Thoracic aorta (tissue), 2 donors: ENCODE measurements around the gene MED27. TPM values are rescaled to one million over a fixed set of nuclear protein-coding genes. Genes with fewer than 3 reads are reported as not detected.
"Not testable (repeated sequence)": the region's sequence is repeated elsewhere in the genome, so short reads cannot be mapped to it uniquely, and the experiment has no call there.

Experiments
- ATAC-seq: fragments of 150-250 bp; one replicate; pipeline ENCODE4 v1.8.0; 2017; ENCODE audit warnings: low read depth; ENCODE audit not compliant: insufficient number of reproducible peaks, low FRiP score
- DNase-seq: peaks from one replicate; pipeline ENCODE4 v3.0.0-alpha.2; 2020; ENCODE audit warnings: low spot score
- H3K27ac ChIP-seq, 2 donors: fragments of 200-600 bp; sonication (generic); 1 replicate in 1 of 2; 2 replicates in 1 of 2; pipeline ENCODE4 v1.5.1; 2016; ENCODE audit warnings: mild to moderate bottlenecking in 2 of 2, moderate library complexity in 2 of 2
- H3K27me3 ChIP-seq: fragments of 200-600 bp; sonication (generic); replicated peaks from 2 replicates; pipeline ENCODE4 v1.6.0; 2016; ENCODE audit warnings: mild to moderate bottlenecking; ENCODE audit not compliant: insufficient read depth
- H3K36me3 ChIP-seq: fragments of 200-600 bp; sonication (generic); one replicate; pipeline ENCODE4 v1.5.1; 2016
- H3K4me1 ChIP-seq, 2 donors: fragments of 200-600 bp; sonication (generic); 1 replicate in 1 of 2; 2 replicates in 1 of 2; pipeline versions ENCODE4 v1.5.1 to v1.6.0; 2016; ENCODE audit warnings: low read depth in 2 of 2, mild to moderate bottlenecking in 1 of 2; ENCODE audit not compliant: control insufficient read depth in 1 of 2
- H3K4me3 ChIP-seq: fragments of 200-600 bp; sonication (generic); 2 replicates; pipeline ENCODE4 v1.5.1; 2016; ENCODE audit warnings: mild to moderate bottlenecking
- H3K9me3 ChIP-seq: fragments of 200-600 bp; sonication (generic); 2 replicates; pipeline ENCODE4 v1.5.1; 2016
- CTCF ChIP-seq: fragments of 200-600 bp; sonication (generic); IDR thresholded peaks from one replicate; pipeline ENCODE4 v1.5.1; 2019; ENCODE audit warnings: antibody characterized with exemption
- total RNA-seq, 2 donors: library from RNA; depleted of rRNA; stranded (reverse); fragments of >200 nt; gene quantifications; one replicate each; pipeline versions ENCODE4 v1.1.0 to v1.2.3, GENCODE V29; 2016

MED27 gene
- total RNA-seq, 2 donors from 2014 or later: 19.3 to 26.5 TPM

DNA sequence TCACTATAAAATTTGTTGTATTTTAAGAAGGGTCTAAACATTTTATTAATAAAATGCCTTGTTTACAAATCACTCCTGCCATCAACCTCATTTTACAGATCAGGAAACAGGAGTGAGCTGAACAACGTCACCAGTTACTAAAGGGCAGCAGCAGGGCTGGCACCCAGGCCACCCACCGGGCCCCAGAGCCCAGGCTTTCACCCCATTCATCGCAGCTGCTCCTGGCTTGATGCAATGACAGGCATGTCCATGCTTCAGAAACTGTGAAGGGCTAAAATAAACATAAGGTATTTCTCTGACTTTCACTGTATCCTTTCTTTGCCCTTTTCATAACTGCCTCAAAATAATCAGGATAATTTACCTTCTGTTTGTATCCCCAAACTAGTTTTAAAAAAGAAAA lies 18.1 kb downstream of the MED27 start:
- Histone ChIP-seq H3K27me3 (no peaks in the 10 kb centered on the region), H3K4me1 (peaks cover 0 to 15% of the 10 kb centered on the region in 2 donors), H3K36me3 (no peaks in the 10 kb centered on the region), H3K4me3 (no peak overlapping the region), H3K9me3 (no peaks in the 10 kb centered on the region), H3K27ac (no peak overlapping the region)
- TF ChIP-seq CTCF: no peak
- ATAC-seq (no peak), DNase-seq (no peak)

GRCh38 chr9:132059361-132059760 lies 20.3 kb downstream of the MED27 start:
- Histone ChIP-seq H3K4me1 (peaks cover 0 to 4% of the 10 kb centered on the region in 2 donors), H3K27me3 (no peaks in the 10 kb centered on the region), H3K36me3 (no peaks in the 10 kb centered on the region), H3K4me3 (no peak overlapping the region), H3K27ac (no peak overlapping the region), H3K9me3 (no peaks in the 10 kb centered on the region)
- no peak for TF ChIP-seq CTCF
- DNase-seq: no peak
- ATAC-seq: no peak

DNA sequence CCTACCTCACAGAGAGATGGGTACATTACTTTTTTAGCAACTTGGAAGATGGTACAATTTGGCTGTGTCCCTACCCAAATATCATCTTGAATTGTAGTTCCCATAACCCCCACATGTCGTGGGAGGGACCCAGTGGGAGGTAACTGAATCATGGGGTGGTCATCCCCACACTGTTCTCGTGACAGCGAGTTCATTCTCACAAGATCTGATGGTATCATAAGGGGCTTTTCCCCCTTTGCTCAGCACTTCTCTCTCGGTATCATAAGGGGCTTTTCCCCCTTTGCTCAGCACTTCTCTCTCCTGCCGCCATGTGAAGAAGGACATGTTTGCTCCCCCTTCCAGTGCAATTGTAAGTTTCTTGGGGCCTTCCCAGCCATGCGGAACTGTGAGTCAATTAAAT lies 21.4 kb downstream of the MED27 start:
- H3K4me1 ChIP-seq, H3K4me3 ChIP-seq, ATAC-seq, H3K36me3 ChIP-seq, H3K27me3 ChIP-seq, H3K27ac ChIP-seq, H3K9me3 ChIP-seq, DNase-seq: not testable (repeated sequence)

- H3K9me3 ChIP-seq: no peaks in the 10 kb centered on the region
- no peak for DNase-seq
- TF ChIP-seq CTCF: no peak
- ATAC-seq: no peak
- H3K27me3 ChIP-seq: no peaks in the 10 kb centered on the region
- no peak overlapping the region for H3K27ac ChIP-seq
- no peaks in the 10 kb centered on the region for H3K36me3 ChIP-seq
- H3K4me3 ChIP-seq: no peak overlapping the region
- peaks cover 0 to 4% of the 10 kb centered on the region in 2 donors for H3K4me1 ChIP-seq
Observed at GRCh38 chr9:132056717-132057560, 22.7 kb downstream of the MED27 start.

- no peak for TF ChIP-seq CTCF
- ATAC-seq (no peak), DNase-seq (no peak)
- Histone ChIP-seq H3K36me3 (no peaks in the 10 kb centered on the region), H3K4me1 (no peaks in the 10 kb centered on the region), H3K9me3 (no peaks in the 10 kb centered on the region), H3K4me3 (no peak overlapping the region), H3K27me3 (no peaks in the 10 kb centered on the region), H3K27ac (no peak overlapping the region)
Observed at GRCh38 chr9:132055756-132056155, 23.9 kb downstream of the MED27 start.
